ENCODE measurements around the gene NFATC1. TPM values are rescaled to one million over a fixed set of nuclear protein-coding genes. Genes with fewer than 3 reads are reported as not detected.
A peak's percentile ranks its signal among the peaks of the same experiment; 100 is the strongest.

Gene NFATC1
- total RNA-seq, 2 donors from 2014 or later = 19.0 to 20.2 TPM

DNA sequence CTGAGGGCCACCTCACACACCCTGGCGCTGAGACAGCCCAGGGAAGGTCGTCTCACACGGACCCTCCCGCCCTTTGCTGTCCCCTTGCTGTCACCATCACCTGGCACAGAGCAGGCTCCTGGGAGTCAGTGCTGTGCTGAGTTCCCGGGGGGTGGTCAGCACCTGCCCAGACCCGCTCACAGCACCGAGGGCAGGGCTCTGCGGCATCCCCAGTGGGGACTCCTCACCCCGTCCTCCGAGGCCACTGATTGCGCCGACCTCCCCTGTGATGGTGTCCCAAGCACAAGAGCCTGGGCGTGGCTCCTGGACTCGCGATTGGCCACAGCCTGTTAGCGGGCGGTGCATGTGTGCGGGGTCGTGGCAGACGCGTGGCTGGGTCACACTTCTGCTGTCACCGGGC is 65.9 kb downstream of the NFATC1 start:
- TF ChIP-seq, protein P1, sequence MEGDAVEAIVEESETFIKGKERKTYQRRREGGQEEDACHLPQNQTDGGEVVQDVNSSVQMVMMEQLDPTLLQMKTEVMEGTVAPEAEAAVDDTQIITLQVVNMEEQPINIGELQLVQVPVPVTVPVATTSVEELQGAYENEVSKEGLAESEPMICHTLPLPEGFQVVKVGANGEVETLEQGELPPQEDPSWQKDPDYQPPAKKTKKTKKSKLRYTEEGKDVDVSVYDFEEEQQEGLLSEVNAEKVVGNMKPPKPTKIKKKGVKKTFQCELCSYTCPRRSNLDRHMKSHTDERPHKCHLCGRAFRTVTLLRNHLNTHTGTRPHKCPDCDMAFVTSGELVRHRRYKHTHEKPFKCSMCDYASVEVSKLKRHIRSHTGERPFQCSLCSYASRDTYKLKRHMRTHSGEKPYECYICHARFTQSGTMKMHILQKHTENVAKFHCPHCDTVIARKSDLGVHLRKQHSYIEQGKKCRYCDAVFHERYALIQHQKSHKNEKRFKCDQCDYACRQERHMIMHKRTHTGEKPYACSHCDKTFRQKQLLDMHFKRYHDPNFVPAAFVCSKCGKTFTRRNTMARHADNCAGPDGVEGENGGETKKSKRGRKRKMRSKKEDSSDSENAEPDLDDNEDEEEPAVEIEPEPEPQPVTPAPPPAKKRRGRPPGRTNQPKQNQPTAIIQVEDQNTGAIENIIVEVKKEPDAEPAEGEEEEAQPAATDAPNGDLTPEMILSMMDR (IDR thresholded peaks at IDR 0.05) = no peak
- peaks cover 16% of the 10 kb centered on the region for H3K36me3 ChIP-seq
- no peak overlapping the region for H3K27ac ChIP-seq
- no peaks in the 10 kb centered on the region for H3K27me3 ChIP-seq
- DNase-seq (ENCODE audit: low spot score) = no peak
- H3K9me3 ChIP-seq = no peaks in the 10 kb centered on the region
- H3K4me3 ChIP-seq = no peak overlapping the region
- peaks cover 0 to 49% of the 10 kb centered on the region in 2 donors for H3K4me1 ChIP-seq

GRCh38 chr18:79463424-79463960 is 67.8 kb downstream of the NFATC1 start:
- Histone ChIP-seq H3K27me3 (no peaks in the 10 kb centered on the region), H3K36me3 (peaks cover 34% of the 10 kb centered on the region)

GRCh38 chr18:79465392-79465991 is 69.8 kb downstream of the NFATC1 start:
- TF ChIP-seq, protein P1 (IDR thresholded peaks at IDR 0.05) = no peak
- Histone ChIP-seq H3K9me3 (no peaks in the 10 kb centered on the region), H3K27ac (peak overlapping the region; percentile 20 to 49), H3K36me3 (peaks cover 51% of the 10 kb centered on the region), H3K27me3 (no peaks in the 10 kb centered on the region), H3K4me3 (peak overlapping the region in 1 of 2 donors; percentile 16), H3K4me1 (peaks cover 0 to 21% of the 10 kb centered on the region in 2 donors)
- no peak for DNase-seq (ENCODE audit: low spot score)

More at GRCh38 chr18:79463424-79463960, 67.8 kb downstream of the NFATC1 start:
- H3K4me3 ChIP-seq = no peak overlapping the region
- H3K27ac ChIP-seq = no peak overlapping the region
- TF ChIP-seq, protein P1 (IDR thresholded peaks at IDR 0.05) = no peak
- no peak for DNase-seq (ENCODE audit: low spot score)
- no peaks in the 10 kb centered on the region for H3K9me3 ChIP-seq
- peaks cover 0 to 41% of the 10 kb centered on the region in 2 donors for H3K4me1 ChIP-seq

- Histone ChIP-seq H3K4me3 (no peak overlapping the region), H3K27me3 (no peaks in the 10 kb centered on the region), H3K9me3 (no peaks in the 10 kb centered on the region), H3K36me3 (peaks cover 45% of the 10 kb centered on the region), H3K4me1 (peaks cover 0 to 15% of the 10 kb centered on the region in 2 donors), H3K27ac (no peak overlapping the region)
- no peak for DNase-seq (ENCODE audit: low spot score)
- TF ChIP-seq, protein P1 (IDR thresholded peaks at IDR 0.05) = no peak
Observed at GRCh38 chr18:79466591-79466990, 70.9 kb downstream of the NFATC1 start.

DNA sequence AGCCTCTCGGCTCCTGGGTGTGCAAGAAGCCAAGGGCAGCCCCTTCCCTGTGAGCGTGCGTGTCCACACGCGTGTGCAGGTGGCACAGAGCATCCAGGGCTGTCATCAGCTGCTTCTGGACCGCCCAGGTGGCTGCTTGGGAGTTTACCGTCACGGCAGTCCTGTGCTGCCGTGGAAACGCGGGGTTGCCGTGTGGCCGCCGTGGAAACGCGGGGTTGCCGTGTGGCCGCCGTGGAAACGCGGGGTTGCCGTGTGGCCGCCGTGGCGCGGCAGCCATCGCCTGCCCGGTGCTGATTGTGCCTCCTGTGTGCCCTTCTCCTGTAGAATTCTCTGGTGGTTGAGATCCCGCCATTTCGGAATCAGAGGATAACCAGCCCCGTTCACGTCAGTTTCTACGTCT is 71.4 kb downstream of the NFATC1 start:
- peaks cover 45% of the 10 kb centered on the region for H3K36me3 ChIP-seq
- TF ChIP-seq, protein P1 (IDR thresholded peaks at IDR 0.05) = no peak
- H3K27me3 ChIP-seq = no peaks in the 10 kb centered on the region
- H3K4me3 ChIP-seq = no peak overlapping the region
- peaks cover 0 to 15% of the 10 kb centered on the region in 2 donors for H3K4me1 ChIP-seq
- no peak overlapping the region for H3K27ac ChIP-seq
- no peak for DNase-seq (ENCODE audit: low spot score)
- H3K9me3 ChIP-seq = no peaks in the 10 kb centered on the region
